Astrocyte (in vitro differentiated cells and primary cell): ENCODE results near the gene OSBPL5. TPM values are rescaled to one million over a fixed set of nuclear protein-coding genes. Genes with fewer than 3 reads are reported as not detected.

ENCODE experiments used
- DNase-seq: peaks from one replicate; pipeline ENCODE4 v3.0.0-alpha.2; 2010; ENCODE audit warnings: low read depth
- FAIRE-seq: peaks from 2 replicates; lab custom pipeline; 2011; peaks lifted over from hg19 to GRCh38; lab: Jason Lieb, UNC
- H2AFZ ChIP-seq: 2 replicates; pipeline ENCODE4 v1.6.0; 2012; ENCODE audit warnings: low read depth, low read length, inconsistent platforms
- H3K27ac ChIP-seq: 2 replicates; pipeline ENCODE4 v1.5.1; 2011; ENCODE audit warnings: low read depth, low read length, inconsistent platforms
- H3K27me3 ChIP-seq: 2 replicates; pipeline ENCODE4 v1.6.0; 2011; ENCODE audit warnings: low read length, inconsistent platforms; ENCODE audit not compliant: insufficient read depth
- H3K36me3 ChIP-seq: 2 replicates; pipeline ENCODE4 v1.5.1; 2011; ENCODE audit warnings: low read length, inconsistent platforms; ENCODE audit not compliant: insufficient read depth
- H3K4me1 ChIP-seq: 2 replicates; pipeline ENCODE4 v1.5.1; 2011; ENCODE audit warnings: low read length, inconsistent platforms; ENCODE audit not compliant: insufficient read depth
- H3K4me2 ChIP-seq: 2 replicates; pipeline ENCODE4 v1.6.0; 2012; ENCODE audit warnings: low read length, inconsistent platforms
- H3K4me3 ChIP-seq: 2 replicates; pipeline ENCODE4 v1.5.1; 2011; ENCODE audit warnings: low read depth, mild to moderate bottlenecking, low read length, inconsistent platforms; ENCODE audit not compliant: insufficient read depth
- H3K79me2 ChIP-seq: 2 replicates; pipeline ENCODE4 v1.6.0; 2012; ENCODE audit warnings: mild to moderate bottlenecking, low read length, inconsistent platforms; ENCODE audit not compliant: insufficient read depth
- H3K9ac ChIP-seq: 2 replicates; pipeline ENCODE4 v1.6.0; 2012; ENCODE audit warnings: mild to moderate bottlenecking, low read length, inconsistent platforms
- H3K9me3 ChIP-seq: 2 replicates; pipeline ENCODE4 v1.5.1; 2012; ENCODE audit warnings: low read depth, mild to moderate bottlenecking, low read length, inconsistent platforms; ENCODE audit not compliant: insufficient read depth
- H4K20me1 ChIP-seq: 2 replicates; pipeline ENCODE4 v1.6.0; 2012; ENCODE audit warnings: low read length, inconsistent platforms; ENCODE audit not compliant: insufficient read depth
- H3K27ac Mint-ChIP-seq: one replicate; pipeline ENCODE4 v1.8.0; 2021; ENCODE audit warnings: mild to moderate bottlenecking, mixed read lengths; ENCODE audit not compliant: unreplicated experiment
- H3K27me3 Mint-ChIP-seq: one replicate; pipeline ENCODE4 v1.8.0; 2021; ENCODE audit warnings: low read depth, mixed read lengths; ENCODE audit not compliant: unreplicated experiment
- H3K36me3 Mint-ChIP-seq: one replicate; pipeline ENCODE4 v1.8.0; 2021; ENCODE audit warnings: low read depth, mixed read lengths; ENCODE audit not compliant: unreplicated experiment
- H3K4me1 Mint-ChIP-seq: one replicate; pipeline ENCODE4 v1.8.0; 2021; ENCODE audit warnings: low read depth, mixed read lengths; ENCODE audit not compliant: unreplicated experiment
- H3K4me3 Mint-ChIP-seq: one replicate; pipeline ENCODE4 v1.8.0; 2021; ENCODE audit warnings: mild to moderate bottlenecking, moderate library complexity, mixed read lengths; ENCODE audit not compliant: unreplicated experiment
- H3K9me3 Mint-ChIP-seq: one replicate; pipeline ENCODE4 v1.8.0; 2021; ENCODE audit warnings: mild to moderate bottlenecking, mixed read lengths; ENCODE audit not compliant: unreplicated experiment
- CTCF ChIP-seq: IDR thresholded peaks from 2 replicates; pipeline ENCODE4 v1.5.1; 2011; ENCODE audit warnings: low read depth, mild to moderate bottlenecking, inconsistent platforms, low read length, moderate library complexity; ENCODE audit not compliant: insufficient read depth
- EZH2 ChIP-seq: IDR thresholded peaks from 2 replicates; pipeline ENCODE4 v1.6.1; 2012; ENCODE audit warnings: mild to moderate bottlenecking, low read length, inconsistent platforms; ENCODE audit not compliant: insufficient read depth
- total RNA-seq: library from RNA; stranded (reverse); gene quantifications from 2 replicates; pipeline ENCODE4 v1.2.1, GENCODE V29; 2021

The OSBPL5 gene
- total RNA-seq, 1 donor from 2014 or later, result 29.0 TPM

DNA sequence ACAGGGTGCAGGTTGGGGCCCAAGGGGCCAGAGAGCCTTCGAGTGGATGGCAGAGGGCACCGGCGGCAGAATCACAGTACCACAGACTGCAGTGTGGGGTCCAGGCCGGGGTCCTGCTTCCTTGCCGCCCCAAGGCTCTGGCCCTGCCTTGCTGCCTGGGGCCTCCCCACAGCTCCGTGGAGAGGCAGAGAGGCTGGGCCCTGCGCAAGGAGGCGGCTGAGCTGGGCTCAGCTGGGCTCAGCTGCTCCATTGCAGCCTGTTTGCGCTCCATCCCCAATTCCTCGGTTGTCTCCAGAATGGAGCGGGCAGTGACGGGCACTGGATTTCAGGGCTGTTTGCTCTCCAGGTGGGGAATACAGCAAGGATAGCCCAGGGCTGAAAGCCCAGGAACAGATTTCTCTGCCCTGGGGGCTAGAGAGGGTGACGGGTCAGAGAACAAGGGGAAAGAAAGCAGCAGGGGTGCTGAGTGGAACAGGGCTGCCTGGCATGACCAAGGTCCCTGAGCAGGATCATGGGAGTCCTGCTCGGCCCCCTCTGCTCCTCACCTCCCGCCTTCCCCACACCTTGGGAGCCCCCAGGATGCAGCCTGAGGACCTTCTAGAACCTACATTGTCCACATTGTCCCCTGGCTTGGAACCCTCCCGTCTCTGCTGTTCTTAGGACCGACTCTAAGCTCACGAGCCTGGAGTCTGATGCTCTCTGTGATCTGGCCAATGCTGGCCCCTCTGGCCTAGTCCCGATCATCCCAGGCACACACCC lies 34.6 kb upstream of the OSBPL5 start:
- Histone ChIP-seq H3K79me2 (no peaks in the 10 kb centered on the region), H3K27me3 (peaks cover 24% of the 10 kb centered on the region), H4K20me1 (no peaks in the 10 kb centered on the region), H3K9ac (no peak overlapping the region), H2AFZ (no peak overlapping the region), H3K9me3 (no peaks in the 10 kb centered on the region), H3K4me1 (no peaks in the 10 kb centered on the region), H3K27ac (no peak overlapping the region), H3K4me2 (no peak overlapping the region), H3K36me3 (no peaks in the 10 kb centered on the region), H3K4me3 (no peak overlapping the region)
- H3K4me3 Mint-ChIP-seq, result no peak overlapping the region
- H3K4me1 Mint-ChIP-seq, result peaks cover 2% of the 10 kb centered on the region
- FAIRE-seq (no peak), DNase-seq (no peak)
- no peak overlapping the region for H3K27ac Mint-ChIP-seq
- H3K9me3 Mint-ChIP-seq, result no peaks in the 10 kb centered on the region
- no peak for TF ChIP-seq CTCF
- TF ChIP-seq EZH2, result no peak
- H3K36me3 Mint-ChIP-seq, result no peaks in the 10 kb centered on the region
- H3K27me3 Mint-ChIP-seq, result peaks cover 56% of the 10 kb centered on the region

GRCh38 chr11:3198815-3199214 lies 33.7 kb upstream of the OSBPL5 start:
- Histone ChIP-seq H2AFZ (no peak overlapping the region), H3K27ac (no peak overlapping the region), H3K27me3 (peaks cover 22% of the 10 kb centered on the region), H3K9ac (no peak overlapping the region), H3K79me2 (no peaks in the 10 kb centered on the region), H3K4me2 (no peak overlapping the region), H3K4me3 (no peak overlapping the region), H4K20me1 (no peaks in the 10 kb centered on the region), H3K9me3 (no peaks in the 10 kb centered on the region), H3K36me3 (no peaks in the 10 kb centered on the region), H3K4me1 (no peaks in the 10 kb centered on the region)
- Mint-ChIP-seq H3K9me3 (no peaks in the 10 kb centered on the region), H3K36me3 (no peaks in the 10 kb centered on the region), H3K27me3 (peaks cover 55% of the 10 kb centered on the region), H3K4me3 (no peak overlapping the region), H3K27ac (no peak overlapping the region), H3K4me1 (peaks cover 2% of the 10 kb centered on the region)
- TF ChIP-seq CTCF, result no peak
- DNase-seq, result no peak
- FAIRE-seq, result no peak

- Histone ChIP-seq H3K79me2 (no peaks in the 10 kb centered on the region), H3K36me3 (no peaks in the 10 kb centered on the region), H3K4me1 (no peaks in the 10 kb centered on the region), H3K27ac (no peak overlapping the region), H4K20me1 (no peaks in the 10 kb centered on the region), H3K4me3 (no peak overlapping the region), H3K4me2 (no peak overlapping the region), H2AFZ (no peak overlapping the region), H3K9me3 (no peaks in the 10 kb centered on the region), H3K27me3 (peaks cover 19% of the 10 kb centered on the region), H3K9ac (no peak overlapping the region)
- FAIRE-seq (no peak), DNase-seq (no peak)
- H3K4me1 Mint-ChIP-seq, result peaks cover 2% of the 10 kb centered on the region
- TF ChIP-seq EZH2 (no peak), CTCF (no peak)
- H3K27ac Mint-ChIP-seq, result no peak overlapping the region
- H3K9me3 Mint-ChIP-seq, result no peaks in the 10 kb centered on the region
- peaks cover 51% of the 10 kb centered on the region for H3K27me3 Mint-ChIP-seq
- no peak overlapping the region for H3K4me3 Mint-ChIP-seq
- H3K36me3 Mint-ChIP-seq, result no peaks in the 10 kb centered on the region
Measured at GRCh38 chr11:3197878-3198528, 32.9 kb upstream of the OSBPL5 start.
